HPDE6-E6E7 (cell line): ENCODE results near the gene PRKG1.
"Not testable (repeated sequence)": the region's sequence is repeated elsewhere in the genome, so short reads cannot be mapped to it uniquely, and the experiment has no call there.

Experiments
- DNase-seq: peaks from one replicate; pipeline ENCODE4 v3.0.0; 2011; ENCODE audit warnings: missing footprints; ENCODE audit errors: extremely low spot score

The PRKG1 gene

DNA sequence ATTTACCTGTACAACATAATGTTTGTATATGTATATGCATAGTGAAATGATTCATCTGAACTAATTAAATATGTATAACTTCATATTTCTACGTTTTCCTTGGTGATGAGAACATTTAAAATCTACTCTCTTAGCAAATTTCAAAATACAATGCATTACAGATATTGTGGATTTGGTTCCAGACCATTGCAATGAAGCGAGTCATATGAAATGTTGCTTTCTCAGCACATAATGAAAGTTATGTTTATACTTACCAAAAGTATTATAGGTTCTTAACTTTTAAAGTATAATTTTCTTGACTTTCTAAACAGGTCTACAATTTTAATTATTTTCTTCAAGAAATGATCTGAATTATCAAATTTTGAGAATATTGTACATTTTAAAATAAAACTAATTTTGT is 435.9 kb downstream of the PRKG1 start:
- no peak for DNase-seq

DNA sequence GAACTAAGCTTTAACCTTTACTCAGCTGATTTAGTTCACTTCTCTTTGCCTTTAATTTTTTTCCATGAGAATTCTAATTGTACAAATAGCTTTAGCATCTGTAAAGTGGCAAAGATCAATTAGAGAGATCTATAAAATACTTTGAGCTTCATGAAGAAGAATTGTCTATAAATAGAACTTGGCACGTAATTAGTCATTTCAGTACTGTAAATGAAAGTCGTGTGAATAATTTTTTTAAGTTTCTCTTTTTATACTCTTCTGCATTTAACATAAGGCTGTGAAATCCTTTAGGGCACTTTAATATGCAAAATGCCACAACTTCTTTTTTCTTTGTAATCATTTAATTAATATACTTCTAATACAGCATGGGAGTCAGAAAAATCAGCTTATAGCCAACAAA is 447.3 kb downstream of the PRKG1 start:
- DNase-seq, result no peak

DNA sequence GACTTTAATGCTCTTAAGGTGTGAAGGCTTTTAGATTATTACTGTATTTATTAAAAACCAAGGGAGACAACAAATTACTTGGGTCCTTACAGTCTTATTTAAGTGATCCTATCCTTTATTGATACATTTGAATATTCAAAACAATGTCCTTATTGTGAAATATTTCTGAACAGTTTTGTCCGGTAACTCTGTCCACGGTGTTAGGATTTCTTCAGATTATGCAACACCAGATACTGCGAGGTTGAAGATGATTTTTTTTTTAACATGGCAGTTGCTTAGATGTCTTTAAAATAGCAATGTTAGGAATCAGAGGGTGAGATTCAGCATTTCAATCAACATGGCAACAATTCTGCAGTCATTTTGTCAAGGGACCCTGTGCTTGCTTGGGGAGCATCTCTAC is 448.6 kb downstream of the PRKG1 start:
- no peak for DNase-seq

DNA sequence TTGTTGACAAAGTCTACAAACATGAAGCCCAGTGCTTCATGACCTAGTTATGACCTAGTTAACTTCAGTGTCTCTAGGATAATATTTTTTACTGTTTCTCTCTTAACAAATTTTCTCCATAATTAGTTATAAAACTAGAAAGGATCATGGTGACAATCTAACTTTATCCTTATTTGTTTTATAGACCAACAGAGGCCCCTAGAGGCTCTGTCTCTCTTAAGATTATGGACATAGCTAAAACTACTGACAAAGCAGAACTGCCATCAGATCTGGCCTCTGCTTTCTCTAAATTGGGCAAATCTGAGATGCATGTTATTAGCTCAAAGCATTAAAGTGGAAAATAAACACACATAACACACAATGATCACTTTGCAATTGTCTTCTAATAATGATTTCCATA is 449.2 kb downstream of the PRKG1 start:
- DNase-seq, result no peak

DNA sequence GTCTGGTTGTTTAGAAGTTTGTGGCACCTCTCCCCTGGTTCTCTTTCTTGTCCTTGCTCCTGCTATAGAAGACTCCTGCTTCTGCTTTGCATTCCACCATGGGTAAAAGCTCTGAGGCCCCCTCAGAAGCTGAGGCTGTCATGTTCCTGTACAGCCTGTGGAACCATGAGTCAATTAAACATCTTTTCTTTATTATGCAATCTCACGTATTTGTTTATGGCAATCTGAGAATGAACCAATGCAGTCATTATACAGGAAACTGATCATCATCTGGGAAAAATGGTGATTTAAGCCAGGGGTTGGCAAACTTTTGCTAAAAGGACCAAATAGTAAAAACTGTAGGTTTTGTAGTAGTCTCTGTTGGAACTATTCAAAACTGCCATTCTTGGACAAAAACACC is 449.8 kb downstream of the PRKG1 start:
- no peak for DNase-seq

DNA sequence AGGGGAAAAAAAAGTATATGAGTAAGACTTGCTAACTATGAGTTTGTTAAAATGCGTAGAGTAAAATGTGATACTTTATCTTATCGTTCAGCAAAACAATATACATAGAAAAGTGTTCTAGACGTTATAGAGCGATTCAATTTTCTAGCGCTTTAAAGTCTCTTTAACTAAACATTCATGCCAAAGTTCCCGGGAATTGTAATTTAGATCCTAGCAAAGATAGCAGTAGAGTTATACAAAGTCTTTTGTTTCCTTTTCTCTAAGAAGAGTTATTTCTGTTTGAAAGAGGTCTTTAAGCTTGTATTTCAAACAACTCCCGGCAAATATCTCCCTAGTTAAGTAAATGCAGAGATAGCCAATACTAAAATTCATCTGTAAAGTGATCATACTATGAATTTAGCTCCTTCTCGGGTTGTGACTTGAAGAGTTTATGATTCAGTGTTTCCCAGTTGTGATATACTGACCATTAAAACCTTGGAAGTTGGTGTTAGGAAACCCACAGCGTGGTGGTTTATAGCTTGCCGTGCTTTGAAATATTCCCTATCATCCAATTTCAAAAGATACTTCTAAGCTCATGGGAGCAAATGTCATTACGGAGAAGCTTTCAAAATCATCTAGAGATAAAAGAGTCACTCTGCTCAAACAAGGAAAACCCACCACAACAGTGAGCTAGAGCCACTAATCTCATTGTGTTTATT is 453.4 kb downstream of the PRKG1 start:
- DNase-seq, result no peak

DNA sequence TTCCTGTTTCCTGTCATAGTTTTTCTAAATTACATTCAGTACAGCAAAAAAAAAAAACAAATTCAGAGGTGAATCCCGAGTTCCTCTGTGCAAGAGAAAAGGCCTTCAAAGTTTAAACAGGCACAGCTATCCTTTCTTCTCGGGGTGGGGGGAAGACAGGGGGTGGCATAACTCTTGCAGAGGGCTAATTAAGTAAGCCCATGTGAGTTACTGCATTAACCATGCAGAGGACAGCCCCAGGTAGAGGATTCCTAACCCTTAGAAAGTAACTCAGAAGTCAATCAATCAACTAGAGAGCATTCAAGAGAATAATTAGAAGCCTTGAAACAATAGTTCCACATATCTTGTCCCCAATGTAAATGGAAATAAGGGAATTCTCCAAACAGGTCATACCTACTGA is 454.2 kb downstream of the PRKG1 start:
- DNase-seq, result no peak

DNA sequence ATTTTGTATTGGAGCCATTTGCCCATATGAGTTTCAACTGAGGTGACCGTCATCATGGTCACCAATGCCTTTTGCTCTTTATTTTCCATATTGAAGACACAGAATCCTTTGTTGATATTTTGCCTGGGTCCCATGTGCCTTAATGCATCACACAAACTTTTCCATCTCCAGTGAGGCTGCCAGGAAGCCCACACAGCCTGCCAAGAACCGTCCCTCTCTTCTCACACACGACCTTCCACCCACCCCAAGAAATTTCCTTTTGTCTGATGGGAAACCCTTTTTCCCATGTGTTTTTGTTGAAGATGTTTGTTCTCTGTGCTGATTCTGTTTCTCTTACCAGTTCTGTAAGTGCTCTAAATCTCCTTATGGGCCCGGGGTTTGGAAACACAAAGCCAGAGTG is 456.3 kb downstream of the PRKG1 start:
- DNase-seq, result no peak

DNA sequence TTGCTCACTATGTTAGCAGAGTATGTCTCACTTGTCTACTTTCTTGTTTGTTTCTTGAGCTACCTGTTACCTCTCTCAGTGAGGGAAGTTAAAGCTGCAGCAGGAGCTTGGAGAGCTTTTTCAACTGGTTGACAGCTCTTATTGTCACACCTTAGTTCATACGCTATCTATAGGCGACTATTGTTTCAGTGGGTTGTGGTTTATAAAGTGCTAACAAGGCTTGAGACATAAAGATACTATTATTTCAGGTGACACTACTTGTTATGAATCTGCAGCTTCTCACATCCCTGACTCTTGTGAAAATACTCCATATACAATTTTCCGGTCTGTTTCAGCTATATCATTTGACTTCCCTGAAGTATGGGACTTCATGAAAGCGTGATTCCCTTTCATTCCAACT is 457.8 kb downstream of the PRKG1 start:
- DNase-seq, result no peak

DNA sequence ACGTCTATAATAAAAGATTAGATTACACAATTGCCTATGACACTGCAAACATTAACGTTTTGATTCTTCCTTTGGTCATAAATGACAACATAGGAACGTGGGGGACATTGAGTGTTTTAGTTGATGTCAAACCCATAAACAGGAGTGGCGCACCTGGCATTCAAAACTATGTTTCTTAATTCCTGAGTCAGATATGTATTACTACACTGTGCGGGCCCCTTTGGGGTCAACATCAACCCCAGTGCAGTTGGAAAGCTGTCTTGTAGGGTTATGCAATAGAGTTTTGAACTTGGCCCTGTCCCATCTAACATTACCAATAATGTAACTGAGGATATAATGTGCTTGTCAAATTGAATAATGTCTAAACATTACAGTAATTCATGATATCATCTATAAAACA is 468.6 kb downstream of the PRKG1 start:
- no peak for DNase-seq

DNA sequence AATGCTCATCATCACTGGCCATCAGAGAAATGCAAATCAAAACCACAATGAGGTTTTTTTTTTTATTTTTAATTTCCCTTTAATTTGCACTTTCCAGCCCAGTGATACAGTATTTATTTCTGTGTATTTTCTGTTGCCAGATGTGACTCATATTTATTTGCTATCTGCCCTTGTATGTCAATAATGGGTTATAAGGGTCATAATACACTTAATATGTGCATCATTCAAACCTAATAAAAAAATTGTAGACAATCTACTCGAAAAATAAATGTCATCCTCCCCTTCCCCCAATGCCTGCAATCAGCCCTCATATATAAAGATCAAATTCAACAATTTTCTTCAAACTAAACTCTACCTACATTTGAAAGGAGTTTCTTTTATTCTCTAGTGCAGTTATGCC is 470.6 kb downstream of the PRKG1 start:
- no peak for DNase-seq

DNA sequence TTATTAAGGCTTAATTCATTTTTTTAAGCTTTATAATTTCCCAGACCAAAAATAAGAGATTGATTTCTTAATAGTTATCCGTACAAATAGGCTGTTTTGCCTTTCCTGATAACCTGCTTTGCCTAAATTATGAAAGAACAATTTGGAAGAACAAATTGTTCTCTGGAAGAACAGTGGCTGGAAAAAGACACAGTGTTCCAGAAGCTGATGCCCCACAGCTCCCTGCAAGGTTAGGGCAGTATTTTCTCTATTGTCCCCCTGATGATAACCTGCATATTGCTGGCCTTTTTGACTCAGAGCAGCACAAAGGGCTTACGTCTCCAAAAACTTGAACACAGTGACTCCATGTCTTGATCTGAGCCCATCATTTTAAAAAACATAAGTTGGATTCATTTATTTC is 473.7 kb downstream of the PRKG1 start:
- no peak for DNase-seq

DNA sequence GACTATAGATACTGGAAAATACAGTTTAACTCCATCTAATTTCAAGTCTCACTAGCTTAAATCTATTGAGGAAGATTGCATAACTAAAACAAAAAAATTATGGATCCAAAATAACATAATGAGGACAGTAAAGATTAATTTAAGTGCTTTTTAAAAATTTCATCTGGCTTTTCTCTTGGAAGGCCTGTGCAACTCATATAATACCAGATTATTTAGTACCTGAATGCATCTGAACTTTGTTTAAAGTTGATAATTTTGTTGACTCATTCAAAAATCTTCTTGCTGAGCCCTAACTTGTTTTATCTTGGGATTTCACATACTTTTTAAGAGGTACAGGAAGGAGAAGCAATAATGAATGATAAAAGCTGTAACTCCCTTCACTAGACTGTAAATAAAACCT is 478.6 kb downstream of the PRKG1 start:
- DNase-seq, result no peak

DNA sequence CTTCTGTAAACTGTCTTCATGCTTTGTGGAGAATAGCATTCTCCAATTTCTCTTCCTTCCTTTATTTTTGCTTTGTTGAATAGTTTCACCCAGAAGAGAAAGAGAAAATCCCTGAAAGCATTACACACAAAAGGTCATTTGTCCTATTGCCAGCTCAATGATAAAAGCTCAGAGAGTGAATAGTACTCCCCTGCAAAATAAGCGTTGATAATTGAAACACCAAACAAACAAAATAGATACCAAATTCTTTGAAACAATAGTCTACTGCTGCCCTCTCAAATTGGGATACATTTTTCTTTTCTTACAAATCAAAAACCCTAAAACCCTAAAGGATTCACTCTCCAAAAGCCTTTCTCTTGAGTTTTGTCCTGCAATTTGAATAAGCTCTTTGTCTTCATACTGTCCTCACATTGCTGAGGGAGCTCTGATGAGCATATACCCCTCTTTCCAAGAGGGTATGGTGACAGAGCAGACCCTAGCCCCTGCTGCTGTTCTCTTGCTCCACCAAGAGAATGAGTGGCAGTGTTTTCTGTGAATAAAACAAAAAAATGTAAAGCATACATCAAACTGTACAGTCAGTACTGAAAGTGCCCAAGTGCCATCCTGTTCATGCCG is 490.7 kb downstream of the PRKG1 start:
- DNase-seq, result no peak

DNA sequence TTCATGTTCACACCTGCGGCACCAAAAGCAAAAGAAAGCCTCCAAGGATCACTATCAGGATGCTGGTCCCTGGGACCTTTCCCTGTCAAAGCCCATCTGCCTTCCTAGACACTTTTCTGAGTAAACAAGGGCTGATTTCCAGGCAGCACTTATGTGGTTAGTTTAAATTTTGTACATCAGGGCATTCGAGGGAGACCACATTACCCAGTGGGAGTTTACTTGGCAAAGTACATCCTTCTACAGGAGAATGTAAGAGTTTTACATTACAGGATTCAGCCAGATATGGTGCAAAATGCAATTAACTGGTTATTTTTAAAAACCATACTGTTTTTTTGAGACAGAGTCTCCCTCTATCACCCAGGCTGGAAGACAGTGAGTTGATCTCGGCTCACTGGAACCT is 493.0 kb downstream of the PRKG1 start:
- no peak for DNase-seq

DNA sequence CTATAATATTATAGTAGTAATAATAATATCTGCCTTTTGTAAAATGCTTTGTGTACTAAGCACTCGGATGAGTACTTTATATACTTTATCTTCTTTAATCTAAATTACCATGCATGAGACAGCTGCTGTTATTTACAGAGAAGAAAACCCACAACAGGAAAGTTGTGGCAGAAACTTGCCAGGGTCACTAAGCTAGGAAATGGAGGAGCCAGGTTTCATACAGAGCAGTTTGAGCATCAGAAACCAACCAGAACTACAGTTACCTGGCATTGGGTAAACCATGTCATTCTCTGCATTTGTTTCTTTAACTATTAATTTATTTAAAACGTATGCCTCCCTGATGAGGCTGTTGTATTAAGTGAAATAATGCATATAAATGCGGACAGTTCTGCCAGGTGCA is 495.2 kb downstream of the PRKG1 start:
- DNase-seq, result no peak

DNA sequence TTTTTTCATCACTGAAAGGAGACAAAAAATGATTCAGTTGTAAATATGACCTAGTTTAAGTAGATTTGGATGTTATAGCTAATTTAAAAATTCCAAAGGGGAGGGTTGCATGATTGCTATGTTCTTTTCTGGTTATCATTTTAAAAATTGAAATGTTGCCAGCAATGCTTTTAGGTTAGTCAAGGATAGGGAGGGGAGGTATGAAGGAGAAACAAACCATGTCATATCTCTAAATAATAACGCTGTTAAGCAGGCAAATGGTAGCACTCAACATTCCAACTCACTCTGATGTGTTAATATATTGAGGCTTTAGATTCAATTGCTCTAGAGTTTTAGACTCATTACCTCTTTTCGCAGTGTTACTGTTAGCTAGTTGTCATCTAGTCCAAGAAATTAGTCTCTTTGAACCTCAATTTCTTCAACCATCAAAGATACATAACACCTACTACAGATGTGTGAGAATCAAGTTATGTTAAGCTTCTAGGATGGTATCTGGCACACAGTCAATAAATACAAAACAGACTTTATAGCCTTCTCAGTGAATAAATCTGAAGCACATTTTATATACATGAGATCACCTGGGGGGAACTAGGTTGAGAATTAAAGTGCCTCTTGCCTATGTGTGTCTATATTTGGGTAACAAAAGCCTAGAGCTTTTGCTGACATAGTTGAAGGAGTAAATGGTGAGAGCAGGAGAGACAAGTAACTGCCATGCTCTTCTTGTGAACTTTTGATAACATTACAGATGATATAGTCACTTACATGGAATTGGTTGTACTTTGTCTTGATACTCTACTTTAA is 500.2 kb downstream of the PRKG1 start:
- DNase-seq, result no peak

DNA sequence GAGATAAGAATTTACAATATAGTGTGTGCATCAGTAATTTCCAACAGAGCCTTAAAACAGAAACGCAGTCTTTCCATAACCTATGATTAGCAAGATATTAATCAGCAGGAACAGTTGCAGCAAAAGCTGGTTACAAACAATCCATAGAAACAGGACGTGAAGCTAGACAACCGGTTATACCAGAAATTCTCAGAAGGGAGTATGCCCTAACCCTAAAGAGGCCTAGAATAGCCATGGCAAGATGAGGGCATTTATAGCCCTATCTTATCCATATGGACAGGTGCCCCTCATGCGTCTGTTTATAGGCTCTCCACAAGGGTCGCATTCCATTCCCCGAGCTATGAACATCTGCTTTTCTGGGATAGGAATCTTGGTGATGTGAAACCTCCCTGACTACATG is 506.9 kb downstream of the PRKG1 start:
- DNase-seq, result not testable (repeated sequence)

DNA sequence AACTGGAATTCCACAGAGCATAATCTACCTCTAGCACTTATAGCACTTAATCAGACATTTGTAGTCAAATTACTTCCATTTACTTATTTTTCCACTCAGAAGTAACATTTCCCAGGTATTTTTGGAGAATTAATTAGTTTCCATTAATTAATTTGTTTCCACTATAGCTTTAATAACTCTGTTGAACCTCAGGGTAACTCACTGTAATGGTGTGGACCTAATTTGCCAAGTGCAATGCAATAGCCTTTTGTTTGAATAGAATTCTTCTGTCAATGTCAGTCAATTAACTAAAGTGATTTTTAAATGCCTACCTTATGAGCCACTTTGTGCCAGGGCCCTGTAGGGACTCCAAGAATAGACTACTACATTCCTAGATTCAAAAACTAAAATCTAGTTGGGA is 509.7 kb downstream of the PRKG1 start:
- DNase-seq, result no peak

DNA sequence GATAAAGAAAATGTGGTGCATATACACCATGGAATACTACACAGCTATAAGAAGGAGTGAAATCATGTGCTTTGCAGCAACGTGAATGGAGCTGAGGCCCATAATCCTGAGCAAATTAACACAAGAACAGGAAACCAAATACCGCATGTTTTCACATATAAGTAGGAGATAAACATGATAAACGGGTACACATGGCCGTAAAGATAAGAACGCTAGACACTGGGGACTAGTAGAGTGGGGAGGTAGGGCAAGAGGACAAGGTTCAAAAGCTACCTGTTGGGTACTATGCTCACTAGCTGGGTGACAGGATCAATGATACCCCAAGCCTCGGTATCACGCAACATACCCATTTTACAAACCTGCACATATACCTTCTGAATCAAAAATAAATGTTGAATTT is 511.5 kb downstream of the PRKG1 start:
- no peak for DNase-seq

DNA sequence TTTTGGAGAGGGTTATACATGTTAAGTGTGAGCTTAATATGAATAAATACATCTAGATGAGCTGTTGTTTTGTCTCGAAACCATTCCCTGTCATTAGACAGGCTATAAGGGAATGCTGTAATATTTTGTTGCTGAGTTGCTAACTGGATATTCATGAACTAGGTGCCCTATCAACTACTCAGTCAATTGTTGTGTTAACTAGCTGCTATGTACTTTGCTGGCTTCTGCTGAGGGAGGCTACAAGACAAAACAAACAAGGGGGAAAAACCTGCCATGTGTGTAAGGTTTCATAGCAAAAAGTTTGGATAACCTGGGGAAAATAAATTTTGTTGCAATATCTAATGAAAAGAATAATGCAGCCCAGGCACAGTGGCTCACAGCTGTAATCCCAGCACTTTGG is 514.7 kb downstream of the PRKG1 start:
- DNase-seq, result no peak

DNA sequence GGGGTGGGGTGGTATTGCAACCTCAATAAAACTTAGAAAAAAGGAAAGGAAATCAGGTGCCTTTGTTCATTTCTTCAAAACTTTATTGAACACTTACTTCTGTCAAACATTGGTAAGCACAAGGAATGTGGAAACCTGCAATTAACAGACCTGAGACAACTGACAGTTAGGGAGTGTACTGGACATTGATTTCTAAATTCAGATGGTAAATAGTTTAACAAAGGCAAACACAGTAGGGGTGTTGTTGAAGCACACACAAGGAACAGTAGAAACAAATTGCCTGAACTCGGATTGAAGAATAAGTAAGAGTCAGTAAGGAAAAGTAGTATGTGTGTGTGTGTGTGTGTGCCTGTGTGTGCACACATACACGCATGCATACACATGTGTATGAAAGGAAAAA is 516.5 kb downstream of the PRKG1 start:
- DNase-seq, result no peak

DNA sequence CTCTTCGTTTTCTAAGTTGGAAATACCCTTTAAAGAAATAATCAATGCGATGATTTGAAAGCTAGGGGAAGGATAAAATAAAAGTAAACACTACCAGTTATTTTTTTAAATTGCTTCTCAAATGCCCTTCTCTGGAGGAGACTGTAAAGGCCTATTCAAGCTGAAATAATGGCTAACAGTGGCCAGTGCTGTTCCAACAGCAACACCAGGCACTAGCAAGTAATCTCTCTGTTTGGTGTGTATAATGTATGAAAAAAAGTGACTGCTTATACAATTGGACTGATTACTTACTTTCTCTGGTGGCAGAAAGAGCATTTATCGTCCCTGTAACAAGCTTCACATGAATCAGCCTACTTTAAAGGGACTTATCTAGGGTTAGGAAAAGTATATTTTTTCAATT is 522.4 kb downstream of the PRKG1 start:
- DNase-seq, result no peak
